Type B pancreatic cell (in vitro differentiated cells): Measurements from ENCODE around the gene PTPRF. TPM values are rescaled to one million over a fixed set of nuclear protein-coding genes. Genes with fewer than 3 reads are reported as not detected.

Source experiments
- DNase-seq: peaks from one replicate; pipeline ENCODE4 v3.0.0; 2021; ENCODE audit warnings: mixed read lengths; ENCODE audit not compliant: unreplicated experiment; ENCODE audit errors: extremely low spot score
- H3K27ac Mint-ChIP-seq: 2 replicates; pipeline ENCODE4 v1.8.0; 2021; ENCODE audit warnings: mild to moderate bottlenecking, mixed read lengths
- H3K27me3 Mint-ChIP-seq: 2 replicates; pipeline ENCODE4 v1.8.0; 2021; ENCODE audit warnings: mixed read lengths
- H3K36me3 Mint-ChIP-seq: 2 replicates; pipeline ENCODE4 v1.8.0; 2021; ENCODE audit warnings: mixed read lengths
- H3K4me1 Mint-ChIP-seq: one replicate; pipeline ENCODE4 v1.8.0; 2021; ENCODE audit warnings: mixed read lengths; ENCODE audit not compliant: unreplicated experiment
- H3K4me3 Mint-ChIP-seq: 2 replicates; pipeline ENCODE4 v1.8.0; 2021; ENCODE audit warnings: mild to moderate bottlenecking, mixed read lengths
- H3K9me3 Mint-ChIP-seq: 2 replicates; pipeline ENCODE4 v1.8.0; 2021; ENCODE audit warnings: mixed read lengths
- CTCF ChIP-seq: fragments of 200-600 bp; sonication (generic); conservative IDR thresholded peaks from 2 replicates; pipeline ENCODE4 v1.5.0; 2021; ENCODE audit warnings: antibody characterized with exemption, mild to moderate bottlenecking
- total RNA-seq: library from RNA; stranded (reverse); gene quantifications from 2 replicates; pipeline ENCODE4 v1.2.1, GENCODE V29; 2021; ENCODE audit warnings: low replicate concordance

PTPRF gene
- total RNA-seq, 1 donor from 2014 or later, result 260 TPM

- Mint-ChIP-seq H3K27me3 (no peaks in the 10 kb centered on the region), H3K9me3 (no peaks in the 10 kb centered on the region), H3K36me3 (peaks cover 18% of the 10 kb centered on the region), H3K4me3 (no peak overlapping the region), H3K27ac (peak overlapping the region; percentile 85), H3K4me1 (peaks cover 23% of the 10 kb centered on the region)
- TF ChIP-seq CTCF, result no peak
- DNase-seq, result no peak
These were observed 54.9 kb downstream of the PTPRF start for GRCh38 chr1:43585557-43585956.

DNA sequence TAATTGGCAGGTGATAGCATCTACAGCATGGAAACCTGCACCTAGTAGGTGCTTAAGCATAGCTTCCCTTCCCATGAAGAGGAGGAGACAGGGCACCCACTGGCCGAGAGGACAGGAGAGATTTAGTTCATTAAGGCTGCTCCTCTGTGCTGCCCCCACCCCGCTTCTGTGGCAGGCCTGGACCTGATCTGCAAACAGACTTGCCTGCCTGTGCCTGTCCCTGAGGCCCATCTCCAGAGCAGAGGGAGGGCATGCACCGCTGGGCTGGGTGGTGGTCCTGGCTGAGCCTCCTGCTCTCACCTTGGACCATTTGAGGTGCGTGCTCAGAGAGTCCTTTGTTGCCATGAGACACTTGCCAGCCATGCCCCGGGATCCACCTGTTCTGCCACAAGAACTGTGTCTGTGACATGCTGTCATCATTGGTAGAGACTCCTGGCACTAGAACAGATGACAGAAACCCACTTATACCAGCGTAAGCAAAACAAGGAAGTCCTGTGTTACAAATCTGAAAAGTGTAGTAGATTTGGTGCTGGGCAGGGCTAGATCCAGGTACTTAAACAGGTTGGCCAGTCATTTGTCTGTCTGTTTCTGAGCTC lies 55.6 kb downstream of the PTPRF start:
- H3K36me3 Mint-ChIP-seq, result peaks cover 15% of the 10 kb centered on the region
- H3K4me1 Mint-ChIP-seq, result peaks cover 23% of the 10 kb centered on the region
- peak overlapping the region; percentile 85 for H3K27ac Mint-ChIP-seq
- TF ChIP-seq CTCF, result no peak
- no peak overlapping the region for H3K4me3 Mint-ChIP-seq
- H3K9me3 Mint-ChIP-seq, result no peaks in the 10 kb centered on the region
- no peak for DNase-seq
- H3K27me3 Mint-ChIP-seq, result no peaks in the 10 kb centered on the region

- no peaks in the 10 kb centered on the region for H3K9me3 Mint-ChIP-seq
- H3K27me3 Mint-ChIP-seq, result no peaks in the 10 kb centered on the region
- peak overlapping the region; percentile 85 for H3K27ac Mint-ChIP-seq
- no peak for DNase-seq
- peaks cover 12% of the 10 kb centered on the region for H3K36me3 Mint-ChIP-seq
- peaks cover 21% of the 10 kb centered on the region for H3K4me1 Mint-ChIP-seq
- H3K4me3 Mint-ChIP-seq, result no peak overlapping the region
- TF ChIP-seq CTCF, result no peak
These were observed 56.3 kb downstream of the PTPRF start for GRCh38 chr1:43587001-43587400.

- peak overlapping the region; percentile 85 for H3K27ac Mint-ChIP-seq
- H3K9me3 Mint-ChIP-seq, result no peaks in the 10 kb centered on the region
- TF ChIP-seq CTCF, result no peak
- peaks cover 17% of the 10 kb centered on the region for H3K4me1 Mint-ChIP-seq
- no peak for DNase-seq
- H3K36me3 Mint-ChIP-seq, result peaks cover 10% of the 10 kb centered on the region
- no peak overlapping the region for H3K4me3 Mint-ChIP-seq
- no peaks in the 10 kb centered on the region for H3K27me3 Mint-ChIP-seq
These were observed 56.9 kb downstream of the PTPRF start for GRCh38 chr1:43587594-43587993.

GRCh38 chr1:43588592-43588991 lies 57.9 kb downstream of the PTPRF start:
- DNase-seq, result no peak
- H3K36me3 Mint-ChIP-seq, result peaks cover 15% of the 10 kb centered on the region
- H3K27me3 Mint-ChIP-seq, result no peaks in the 10 kb centered on the region
- TF ChIP-seq CTCF, result no peak
- peaks cover 10% of the 10 kb centered on the region for H3K4me1 Mint-ChIP-seq
- no peak overlapping the region for H3K4me3 Mint-ChIP-seq
- no peaks in the 10 kb centered on the region for H3K9me3 Mint-ChIP-seq
- no peak overlapping the region for H3K27ac Mint-ChIP-seq
